Endothelial cell of umbilical vein (primary cell): ENCODE data around the gene NKAIN4.

Source experiments
- MYC ChIP-seq: IDR thresholded peaks from one replicate; pipeline ENCODE4 v1.6.1; 2011; ENCODE audit warnings: mild to moderate bottlenecking, low read depth, low read length
- TF ChIP-seq, protein P1 (sequence below), 2 donors: IDR thresholded peaks; 1 replicate in 1 of 2; 2 replicates in 1 of 2; pipeline ENCODE4 v1.5.1; 2011; ENCODE audit warnings: low read length in 2 of 2, mild to moderate bottlenecking in 2 of 2, moderate library complexity in 2 of 2, control low read depth in 1 of 2, inconsistent platforms in 1 of 2, low read depth in 1 of 2; ENCODE audit not compliant: insufficient read depth in 1 of 2; ENCODE audit errors: extremely low read depth in 1 of 2

GRCh38 chr20:63280371-63280770, 26.1 kb upstream of the NKAIN4 start:
- TF ChIP-seq, protein P1, sequence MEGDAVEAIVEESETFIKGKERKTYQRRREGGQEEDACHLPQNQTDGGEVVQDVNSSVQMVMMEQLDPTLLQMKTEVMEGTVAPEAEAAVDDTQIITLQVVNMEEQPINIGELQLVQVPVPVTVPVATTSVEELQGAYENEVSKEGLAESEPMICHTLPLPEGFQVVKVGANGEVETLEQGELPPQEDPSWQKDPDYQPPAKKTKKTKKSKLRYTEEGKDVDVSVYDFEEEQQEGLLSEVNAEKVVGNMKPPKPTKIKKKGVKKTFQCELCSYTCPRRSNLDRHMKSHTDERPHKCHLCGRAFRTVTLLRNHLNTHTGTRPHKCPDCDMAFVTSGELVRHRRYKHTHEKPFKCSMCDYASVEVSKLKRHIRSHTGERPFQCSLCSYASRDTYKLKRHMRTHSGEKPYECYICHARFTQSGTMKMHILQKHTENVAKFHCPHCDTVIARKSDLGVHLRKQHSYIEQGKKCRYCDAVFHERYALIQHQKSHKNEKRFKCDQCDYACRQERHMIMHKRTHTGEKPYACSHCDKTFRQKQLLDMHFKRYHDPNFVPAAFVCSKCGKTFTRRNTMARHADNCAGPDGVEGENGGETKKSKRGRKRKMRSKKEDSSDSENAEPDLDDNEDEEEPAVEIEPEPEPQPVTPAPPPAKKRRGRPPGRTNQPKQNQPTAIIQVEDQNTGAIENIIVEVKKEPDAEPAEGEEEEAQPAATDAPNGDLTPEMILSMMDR (IDR thresholded peaks at IDR 0.05; ENCODE audit: extremely low read depth in 1 of 2, insufficient read depth in 1 of 2, low read depth in 1 of 2, low read length in 2 of 2): no peak
- no peak for TF ChIP-seq MYC
